CD4-positive, alpha-beta T cell (primary cell): ENCODE data around the gene DLX4. TPM values are rescaled to one million over a fixed set of nuclear protein-coding genes. Genes with fewer than 3 reads are reported as not detected.
A peak's percentile ranks its signal among the peaks of the same experiment; 100 is the strongest.

Experiments used
- ATAC-seq: fragments of 200-7000 bp; cut with Tn5 transposase; one replicate; pipeline ENCODE4 v1.10.0; 2022; ENCODE audit warnings: mild to moderate bottlenecking; ENCODE audit not compliant: poor library complexity
- CTCF ChIA-PET: fragments of 350-600 bp; sonication (Branson Sonifier 250); formaldehyde crosslinking; loops from one replicate; lab custom pipeline; 2021; ENCODE audit warnings: antibody characterized with exemption, inconsistent platforms; lab: Charles Lee
- POLR2A ChIA-PET: fragments of 350-600 bp; sonication (Branson Sonifier 250); formaldehyde crosslinking; loops from one replicate; lab custom pipeline; 2021; ENCODE audit warnings: antibody characterized with exemption, inconsistent platforms; lab: Charles Lee
- DNase-seq, 14 experiments: peaks; one replicate each; pipeline ENCODE4 v3.0.0-alpha.2; 2013 to 2020; ENCODE audit warnings: mixed read lengths in 2 of 14
- H3K27ac ChIP-seq, 2 donors: one replicate each; pipeline versions ENCODE4 v1.5.1 to v1.7.0; 2013; ENCODE audit warnings: low read length in 2 of 2, low read depth in 1 of 2, mild to moderate bottlenecking in 1 of 2
- H3K27me3 ChIP-seq, 2 experiments: 1 replicate in 1 of 2; 2 replicates in 1 of 2; pipeline versions ENCODE4 v1.6.1 to v1.7.0; 2013; ENCODE audit warnings: low read length in 2 of 2, control low read depth in 1 of 2, mild to moderate bottlenecking in 1 of 2, moderate library complexity in 1 of 2; ENCODE audit not compliant: insufficient read depth in 2 of 2, control insufficient read depth in 1 of 2
- H3K36me3 ChIP-seq: one replicate; pipeline ENCODE4 v1.6.1; 2013; ENCODE audit warnings: low read length, control low read depth; ENCODE audit not compliant: insufficient read depth
- H3K4me1 ChIP-seq: one replicate; pipeline ENCODE4 v1.6.1; 2013; ENCODE audit warnings: low read length, control low read depth; ENCODE audit not compliant: insufficient read depth
- H3K4me3 ChIP-seq: one replicate; pipeline ENCODE4 v1.5.1; 2013; ENCODE audit warnings: mild to moderate bottlenecking, low read length, moderate library complexity
- H3K9me3 ChIP-seq, 2 experiments: 1 replicate in 1 of 2; 2 replicates in 1 of 2; pipeline versions ENCODE4 v1.6.1 to v1.7.0; 2013; ENCODE audit warnings: low read length in 2 of 2, mild to moderate bottlenecking in 2 of 2, control low read depth in 1 of 2, moderate library complexity in 1 of 2; ENCODE audit not compliant: control insufficient read depth in 1 of 2, insufficient read depth in 1 of 2
- H3K27ac Mint-ChIP-seq: one replicate; pipeline ENCODE4 v1.8.0; 2020; ENCODE audit warnings: mixed read lengths
- H3K27me3 Mint-ChIP-seq: one replicate; pipeline ENCODE4 v1.8.0; 2021; ENCODE audit warnings: mixed read lengths
- H3K36me3 Mint-ChIP-seq: one replicate; pipeline ENCODE4 v1.8.0; 2021; ENCODE audit warnings: low read depth, mixed read lengths
- H3K4me1 Mint-ChIP-seq: one replicate; pipeline ENCODE4 v1.8.0; 2021; ENCODE audit warnings: low read depth, mixed read lengths
- H3K4me3 Mint-ChIP-seq: one replicate; pipeline ENCODE4 v1.8.0; 2020; ENCODE audit warnings: mild to moderate bottlenecking, mixed read lengths
- H3K9me3 Mint-ChIP-seq: one replicate; pipeline ENCODE4 v1.8.0; 2020; ENCODE audit warnings: mixed read lengths
- intact Hi-C, 2 experiments: fragments of 100-400 bp; cut with DNase I in 1 of 2; cut with micrococcal nuclease in 1 of 2; formaldehyde crosslinking; loops; one replicate each; pipeline versions ENCODE4 v1.15.1 to v1.9.0; 2023 to 2025; cut with DNase I, micrococcal nuclease
- total RNA-seq, 174 experiments: library from RNA in 2 of 174; stranded (reverse) in 2 of 174; gene quantifications; one replicate each; pipeline ENCODE4 v1.2.3 and lab custom pipeline; 2021 to 2026
- TF ChIP-seq, protein P1 (sequence below): fragments of 200-600 bp; IDR thresholded peaks from one replicate; pipeline ENCODE4 v1.8.0; 2022; ENCODE audit warnings: antibody characterized with exemption, mild to moderate bottlenecking

Gene DLX4
- total RNA-seq, 2 experiments from 2014 or later, result 0.59 to 0.85 TPM

DNA sequence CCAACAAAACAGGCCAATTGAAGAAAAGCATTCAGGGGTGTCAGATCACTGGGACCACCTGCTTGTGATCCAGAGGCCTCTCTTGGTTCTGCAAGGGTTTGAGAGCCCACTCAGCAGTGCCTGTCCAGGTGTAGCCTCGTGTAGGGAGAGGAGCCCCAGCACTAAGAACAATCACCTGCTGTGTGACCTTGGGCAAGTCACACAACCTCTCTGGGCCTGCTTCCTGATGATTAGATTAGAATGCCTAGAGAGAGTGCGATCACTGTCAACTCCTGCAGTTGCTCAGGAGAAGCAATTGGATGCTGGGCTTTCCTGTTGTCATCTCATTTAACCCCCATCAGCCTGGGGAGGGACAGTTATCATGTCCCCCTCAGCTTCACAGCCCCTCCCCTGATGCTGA is 15.8 kb downstream of the DLX4 start:
- Mint-ChIP-seq H3K36me3 (no peaks in the 10 kb centered on the region), H3K27ac (no peak overlapping the region), H3K27me3 (peaks cover 63% of the 10 kb centered on the region), H3K4me1 (no peaks in the 10 kb centered on the region), H3K9me3 (no peaks in the 10 kb centered on the region), H3K4me3 (no peak overlapping the region)
- peaks cover 41 to 44% of the 10 kb centered on the region in 2 experiments for H3K27me3 ChIP-seq
- no peaks in the 10 kb centered on the region for H3K4me1 ChIP-seq
- POLR2A ChIA-PET, result interaction anchor here (0.8 kb wide), 1 partner anchor 12 kb away, joined by 3 read pairs; no protein-coding TSS in a partner anchor
- no peak overlapping the region for H3K27ac ChIP-seq
- ATAC-seq (no peak), DNase-seq (no peak)
- CTCF ChIA-PET, result interaction anchor here (1.0 to 1.3 kb wide), 2 partner anchors 104 to 428 kb away, joined by 3 to 4 read pairs; no protein-coding TSS in a partner anchor
- intact Hi-C loops, result no loop called here
- TF ChIP-seq, protein P1, sequence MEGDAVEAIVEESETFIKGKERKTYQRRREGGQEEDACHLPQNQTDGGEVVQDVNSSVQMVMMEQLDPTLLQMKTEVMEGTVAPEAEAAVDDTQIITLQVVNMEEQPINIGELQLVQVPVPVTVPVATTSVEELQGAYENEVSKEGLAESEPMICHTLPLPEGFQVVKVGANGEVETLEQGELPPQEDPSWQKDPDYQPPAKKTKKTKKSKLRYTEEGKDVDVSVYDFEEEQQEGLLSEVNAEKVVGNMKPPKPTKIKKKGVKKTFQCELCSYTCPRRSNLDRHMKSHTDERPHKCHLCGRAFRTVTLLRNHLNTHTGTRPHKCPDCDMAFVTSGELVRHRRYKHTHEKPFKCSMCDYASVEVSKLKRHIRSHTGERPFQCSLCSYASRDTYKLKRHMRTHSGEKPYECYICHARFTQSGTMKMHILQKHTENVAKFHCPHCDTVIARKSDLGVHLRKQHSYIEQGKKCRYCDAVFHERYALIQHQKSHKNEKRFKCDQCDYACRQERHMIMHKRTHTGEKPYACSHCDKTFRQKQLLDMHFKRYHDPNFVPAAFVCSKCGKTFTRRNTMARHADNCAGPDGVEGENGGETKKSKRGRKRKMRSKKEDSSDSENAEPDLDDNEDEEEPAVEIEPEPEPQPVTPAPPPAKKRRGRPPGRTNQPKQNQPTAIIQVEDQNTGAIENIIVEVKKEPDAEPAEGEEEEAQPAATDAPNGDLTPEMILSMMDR, result no peak
- no peaks in the 10 kb centered on the region for H3K36me3 ChIP-seq
- peaks cover 0 to 4% of the 10 kb centered on the region in 2 experiments for H3K9me3 ChIP-seq
- H3K4me3 ChIP-seq, result no peak overlapping the region

DNA sequence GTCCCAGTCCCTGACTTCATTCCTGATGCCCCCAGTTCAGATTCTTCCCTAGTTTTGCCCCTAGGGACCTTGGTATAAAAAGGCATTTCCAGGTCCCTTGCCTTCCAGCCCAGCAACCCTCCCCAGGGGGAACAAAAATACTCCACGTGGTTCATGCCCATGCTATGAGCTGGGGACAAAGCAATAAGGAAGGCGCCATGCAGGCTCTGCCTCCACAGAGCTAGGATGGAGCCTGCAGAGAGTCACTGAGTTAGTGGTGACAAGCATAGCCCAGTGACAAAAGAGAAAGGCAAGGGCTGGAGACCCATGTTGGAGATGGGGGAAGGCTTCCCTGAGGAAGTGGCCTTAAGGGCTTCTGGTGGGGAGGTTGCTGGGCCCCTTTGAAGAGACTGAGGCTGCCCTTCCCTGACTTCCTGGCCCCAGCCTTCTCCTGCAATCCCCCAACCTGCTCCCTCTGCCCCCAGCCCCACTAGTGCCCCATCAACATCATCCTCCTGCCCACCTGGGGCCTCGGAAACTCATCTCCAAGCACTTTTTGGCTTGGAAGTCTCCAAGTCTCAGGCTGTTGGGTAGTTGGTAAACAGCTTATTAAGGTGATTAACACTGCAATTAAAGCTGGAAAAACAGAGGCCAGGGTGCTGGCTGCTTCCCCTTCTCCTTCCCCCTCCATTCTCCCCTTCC is 16.5 kb downstream of the DLX4 start:
- no peaks in the 10 kb centered on the region for H3K4me1 Mint-ChIP-seq
- no peak for ATAC-seq
- peaks cover 40 to 41% of the 10 kb centered on the region in 2 experiments for H3K27me3 ChIP-seq

DNA sequence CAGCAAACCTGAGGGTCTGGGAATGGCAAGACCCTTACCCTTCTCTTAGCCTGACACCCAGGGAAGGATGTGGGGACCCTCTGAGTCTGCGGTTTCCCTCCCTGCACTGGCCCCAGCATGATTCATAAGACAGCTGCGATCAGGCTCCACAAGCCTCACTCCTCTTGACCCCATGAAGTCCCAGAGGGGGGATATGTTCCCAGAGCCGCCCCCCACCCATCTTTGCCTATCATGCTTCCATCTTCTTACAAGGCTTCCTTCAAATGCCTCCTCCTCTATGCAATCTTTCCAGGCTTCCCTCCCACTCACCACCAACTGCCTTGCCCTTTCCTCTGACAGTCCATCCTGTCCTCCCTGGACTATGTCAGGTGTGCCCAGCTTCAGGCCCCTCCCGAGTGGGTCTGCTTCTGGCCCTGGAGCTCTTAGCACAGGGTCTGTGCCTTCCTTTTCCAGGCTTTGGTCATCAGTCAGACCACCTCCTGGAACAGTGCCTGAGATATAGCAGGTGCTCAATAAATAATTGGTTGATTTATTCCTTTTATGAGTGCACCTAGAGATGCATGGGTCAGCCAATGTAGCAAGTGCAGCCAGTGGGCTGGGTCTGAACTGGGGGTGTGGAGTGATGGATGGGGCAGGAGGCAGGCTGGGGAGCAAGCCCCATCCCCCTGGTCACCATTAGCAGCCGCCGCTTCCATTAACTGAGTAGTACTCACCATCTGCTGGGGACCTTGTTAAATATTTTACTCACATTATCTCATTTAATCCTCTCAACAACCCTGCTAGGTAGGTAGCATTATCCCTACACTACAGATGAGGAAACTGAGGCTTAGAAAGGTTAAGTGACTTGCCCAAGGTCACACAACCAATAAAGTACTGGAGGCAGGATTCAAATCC is 17.7 kb downstream of the DLX4 start:
- ATAC-seq, result no peak
- DNase-seq, result peak in 1 of 14 experiments; percentile 1
- no peak overlapping the region for H3K4me3 ChIP-seq
- Mint-ChIP-seq H3K27ac (no peak overlapping the region), H3K36me3 (no peaks in the 10 kb centered on the region), H3K27me3 (peaks cover 66% of the 10 kb centered on the region), H3K4me1 (no peaks in the 10 kb centered on the region), H3K4me3 (no peak overlapping the region), H3K9me3 (no peaks in the 10 kb centered on the region)
- H3K9me3 ChIP-seq, result peaks cover 0 to 3% of the 10 kb centered on the region in 2 experiments
- H3K36me3 ChIP-seq, result no peaks in the 10 kb centered on the region
- H3K4me1 ChIP-seq, result peaks cover 2% of the 10 kb centered on the region
- H3K27ac ChIP-seq, result no peak overlapping the region
- POLR2A ChIA-PET, result no interaction called here
- intact Hi-C loops, result no loop called here
- H3K27me3 ChIP-seq, result peaks cover 41 to 48% of the 10 kb centered on the region in 2 experiments
- TF ChIP-seq, protein P1, result no peak
- CTCF ChIA-PET, result interaction anchor here (1.4 kb wide), 1 partner anchor 11 kb away, joined by 4 read pairs; no protein-coding TSS in a partner anchor

More for the DNA sequence above, 16.5 kb downstream of the DLX4 start:
- Mint-ChIP-seq H3K36me3 (no peaks in the 10 kb centered on the region), H3K4me3 (no peak overlapping the region), H3K9me3 (no peaks in the 10 kb centered on the region), H3K27ac (no peak overlapping the region), H3K27me3 (peaks cover 63% of the 10 kb centered on the region)
- CTCF ChIA-PET, result interaction anchor here (1.0 to 1.3 kb wide), 2 partner anchors 105 to 429 kb away, joined by 3 to 4 read pairs; no protein-coding TSS in a partner anchor
- Histone ChIP-seq H3K9me3 (peaks cover 0 to 4% of the 10 kb centered on the region in 2 experiments), H3K36me3 (no peaks in the 10 kb centered on the region), H3K4me1 (peaks cover 2% of the 10 kb centered on the region), H3K27ac (no peak overlapping the region), H3K4me3 (no peak overlapping the region)
- intact Hi-C loops, result no loop called here
- POLR2A ChIA-PET, result no interaction called here
- TF ChIP-seq, protein P1, result no peak
- DNase-seq, result no peak
